WTC11 (cell line): ENCODE results near the gene CFAP77. TPM values are rescaled to one million over a fixed set of nuclear protein-coding genes. Genes with fewer than 3 reads are reported as not detected.

Source experiments
- ATAC-seq: fragments of 200-7000 bp; cut with Tn5 transposase; 2 replicates; pipeline ENCODE4 v1.10.0; 2021; ENCODE audit warnings: mild to moderate bottlenecking, moderate library complexity
- CTCF ChIA-PET: fragments of 300-600 bp; sonication (Branson Sonifier 250); formaldehyde crosslinking; loops from one replicate; lab custom pipeline; 2021; ENCODE audit warnings: antibody characterized with exemption; lab: Charles Lee
- POLR2A ChIA-PET: fragments of 350-600 bp; sonication (Branson Sonifier 250); formaldehyde crosslinking; loops from one replicate; lab custom pipeline; 2021; ENCODE audit warnings: antibody characterized with exemption; lab: Charles Lee
- DNase-seq: peaks from one replicate; pipeline ENCODE4 v3.0.0; 2021; ENCODE audit warnings: low spot score
- H3K27ac Mint-ChIP-seq: 2 replicates; pipeline ENCODE4 v1.8.0; 2021; ENCODE audit warnings: mixed read lengths
- H3K27me3 Mint-ChIP-seq: 2 replicates; pipeline ENCODE4 v1.8.0; 2021; ENCODE audit warnings: low read depth, mild to moderate bottlenecking, moderate library complexity, mixed read lengths
- H3K36me3 Mint-ChIP-seq: 2 replicates; pipeline ENCODE4 v1.8.0; 2021; ENCODE audit warnings: mixed read lengths
- H3K4me1 Mint-ChIP-seq: 2 replicates; pipeline ENCODE4 v1.8.0; 2022; ENCODE audit warnings: mixed read lengths
- H3K4me3 Mint-ChIP-seq: 2 replicates; pipeline ENCODE4 v1.8.0; 2021; ENCODE audit warnings: mild to moderate bottlenecking, moderate library complexity, mixed read lengths
- H3K9me3 Mint-ChIP-seq: 2 replicates; pipeline ENCODE4 v1.8.0; 2021; ENCODE audit warnings: mixed read lengths
- ATF3 ChIP-seq: sonication (generic); formaldehyde crosslinking; conservative IDR thresholded peaks from 2 replicates; pipeline ENCODE4 v1.8.1; 2022; ENCODE audit warnings: mild to moderate bottlenecking, missing genetic modification reagents
- CBFB ChIP-seq: sonication (generic); formaldehyde crosslinking; IDR thresholded peaks from 2 replicates; pipeline ENCODE4 v1.8.1; 2022; ENCODE audit warnings: mild to moderate bottlenecking, low read depth, missing genetic modification reagents
- CTCF ChIP-seq: fragments of 200-600 bp; IDR thresholded peaks from 2 replicates; pipeline ENCODE4 v1.8.0; 2022; ENCODE audit warnings: antibody characterized with exemption
- ELF4 ChIP-seq: sonication (generic); formaldehyde crosslinking; IDR thresholded peaks from 2 replicates; pipeline ENCODE4 v1.8.1; 2022; ENCODE audit warnings: low read depth, mild to moderate bottlenecking, moderate library complexity, missing genetic modification reagents
- ERG ChIP-seq: fragments of 250-450 bp; sonication (Bioruptor Pico); IDR thresholded peaks from 2 replicates; pipeline ENCODE4 v1.8.0; 2021; ENCODE audit warnings: mild to moderate bottlenecking
- GRHL2 ChIP-seq: fragments of 250-450 bp; sonication (Bioruptor Pico); IDR thresholded peaks from 2 replicates; pipeline ENCODE4 v1.8.0; 2022; ENCODE audit warnings: mild to moderate bottlenecking, moderate library complexity; ENCODE audit not compliant: insufficient replicate concordance, severe bottlenecking
- NFE2L1 ChIP-seq: sonication (generic); formaldehyde crosslinking; IDR thresholded peaks from 2 replicates; pipeline ENCODE4 v1.8.1; 2023; ENCODE audit warnings: missing genetic modification reagents
- NFYB ChIP-seq: sonication (generic); formaldehyde crosslinking; conservative IDR thresholded peaks from 2 replicates; pipeline ENCODE4 v1.8.0; 2022; ENCODE audit warnings: low read depth, missing genetic modification reagents
- RELA ChIP-seq: sonication (generic); formaldehyde crosslinking; IDR thresholded peaks from 2 replicates; pipeline ENCODE4 v1.8.1; 2022; ENCODE audit warnings: missing genetic modification reagents, mild to moderate bottlenecking, borderline replicate concordance
- TCF7 ChIP-seq: sonication (generic); formaldehyde crosslinking; IDR thresholded peaks from 2 replicates; pipeline ENCODE4 v1.8.0; 2022; ENCODE audit warnings: mild to moderate bottlenecking, low read depth, missing genetic modification reagents, moderate library complexity
- ZBTB43 ChIP-seq: sonication (generic); formaldehyde crosslinking; IDR thresholded peaks from 2 replicates; pipeline ENCODE4 v1.8.1; 2023; ENCODE audit warnings: mild to moderate bottlenecking, missing genetic modification reagents
- ZNF281 ChIP-seq: sonication (generic); formaldehyde crosslinking; IDR thresholded peaks from 2 replicates; pipeline ENCODE4 v1.8.0; 2023; ENCODE audit warnings: mild to moderate bottlenecking, missing genetic modification reagents
- ZNF317 ChIP-seq: sonication (generic); formaldehyde crosslinking; IDR thresholded peaks from 2 replicates; pipeline ENCODE4 v1.8.1; 2023; ENCODE audit warnings: low read depth, mild to moderate bottlenecking, moderate library complexity, missing genetic modification reagents, borderline replicate concordance
- ZNF416 ChIP-seq: fragments of 250-450 bp; sonication (Bioruptor Pico); IDR thresholded peaks from 2 replicates; pipeline ENCODE4 v1.9.0; 2021; ENCODE audit warnings: mild to moderate bottlenecking, inconsistent platforms
- total RNA-seq: library from RNA; stranded (reverse); gene quantifications from 3 replicates; pipeline ENCODE4 v1.2.3, GENCODE V29; 2021
- TF ChIP-seq, protein P1 (sequence below): sonication (generic); formaldehyde crosslinking; IDR thresholded peaks from 2 replicates; pipeline ENCODE4 v1.8.0; 2023; ENCODE audit warnings: missing genetic modification reagents

CFAP77 gene
- total RNA-seq, 1 experiment from 2014 or later, result 1.2 TPM

DNA sequence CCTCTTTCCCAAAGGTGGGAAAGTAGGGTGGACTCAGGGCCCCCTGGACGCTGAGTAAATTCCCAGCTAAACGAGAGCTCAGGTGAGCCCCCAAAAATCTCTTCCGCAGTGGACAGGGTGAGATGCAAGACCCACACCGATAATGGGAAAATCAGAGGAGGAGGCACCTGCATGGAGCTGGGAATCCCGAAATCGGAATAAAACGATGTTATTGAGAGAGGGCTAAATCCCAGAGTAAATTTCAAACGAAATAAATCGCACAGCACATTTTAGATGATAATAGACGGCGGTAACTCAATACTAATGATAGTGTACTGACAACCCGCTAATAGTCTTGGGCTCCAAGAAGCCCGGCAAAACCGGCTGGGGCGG is 169.4 kb downstream of the CFAP77 start (continued):
- no peak for TF ChIP-seq ERG (CRISPR knock-in tag)
- TF ChIP-seq ZBTB43, result no peak
- TF ChIP-seq ZNF317, result no peak
- TF ChIP-seq NFYB (CRISPR knock-in tag), result no peak

GRCh38 chr9:132582276-132582785 is 172.3 kb downstream of the CFAP77 start, which contains the start of gene BARHL1:
TSS of gene BARHL1 (plus strand) at chr9:132582606. CDS start at chr9:132582798, 192 bp downstream.
- peak within 1 kb of the TSS; percentile 69 for H3K4me3 Mint-ChIP-seq
- CTCF ChIA-PET, result interaction anchor here (0.5 to 1.1 kb wide), 3 partner anchors 14 to 172 kb away, joined by 3 read pairs; partner anchors contain the start of gene CFAP77

DNA sequence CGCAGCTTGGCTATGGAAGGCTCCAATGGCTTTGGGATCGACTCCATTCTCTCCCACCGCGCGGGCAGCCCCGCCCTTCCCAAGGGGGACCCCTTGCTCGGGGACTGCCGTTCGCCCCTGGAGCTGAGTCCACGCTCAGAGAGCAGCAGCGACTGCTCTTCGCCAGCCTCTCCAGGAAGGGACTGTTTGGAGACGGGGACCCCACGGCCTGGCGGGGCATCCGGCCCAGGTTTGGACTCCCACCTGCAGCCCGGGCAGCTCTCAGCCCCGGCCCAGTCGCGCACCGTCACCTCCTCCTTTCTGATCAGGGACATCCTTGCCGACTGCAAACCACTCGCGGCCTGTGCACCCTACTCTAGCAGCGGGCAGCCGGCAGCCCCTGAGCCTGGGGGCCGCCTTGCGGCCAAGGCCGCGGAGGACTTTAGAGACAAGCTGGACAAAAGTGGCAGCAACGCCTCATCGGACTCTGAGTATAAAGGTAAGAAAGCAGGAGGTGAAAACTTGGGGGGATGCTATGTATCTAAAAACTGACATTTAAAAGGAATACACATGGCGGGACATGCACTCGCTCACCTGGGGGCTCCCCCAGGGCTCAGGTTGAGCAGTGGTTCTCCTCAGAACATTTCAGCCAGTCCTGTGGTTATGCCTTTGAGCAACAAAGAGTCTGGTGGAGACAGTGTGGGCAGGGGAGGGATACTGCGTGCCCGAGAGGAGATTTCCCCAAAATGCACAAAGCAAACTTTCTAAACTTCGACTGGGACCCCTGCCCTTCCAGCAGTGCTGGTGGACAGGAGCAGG is 173.0 kb downstream of the CFAP77 start:
- DNase-seq (no peak), ATAC-seq (no peak)
- Mint-ChIP-seq H3K27me3 (peaks cover 99% of the 10 kb centered on the region), H3K4me1 (peaks cover 50% of the 10 kb centered on the region), H3K27ac (no peak overlapping the region), H3K36me3 (no peaks in the 10 kb centered on the region), H3K4me3 (no peak overlapping the region), H3K9me3 (no peaks in the 10 kb centered on the region)
- TF ChIP-seq NFYB (CRISPR knock-in tag) (no peak), ELF4 (no peak), CTCF (no peak), RELA (CRISPR knock-in tag) (no peak), GRHL2 (no peak), TCF7 (no peak), ATF3 (CRISPR knock-in tag) (no peak), ZNF281 (CRISPR knock-in tag) (no peak), CBFB (CRISPR knock-in tag) (no peak)
- TF ChIP-seq, protein P1, sequence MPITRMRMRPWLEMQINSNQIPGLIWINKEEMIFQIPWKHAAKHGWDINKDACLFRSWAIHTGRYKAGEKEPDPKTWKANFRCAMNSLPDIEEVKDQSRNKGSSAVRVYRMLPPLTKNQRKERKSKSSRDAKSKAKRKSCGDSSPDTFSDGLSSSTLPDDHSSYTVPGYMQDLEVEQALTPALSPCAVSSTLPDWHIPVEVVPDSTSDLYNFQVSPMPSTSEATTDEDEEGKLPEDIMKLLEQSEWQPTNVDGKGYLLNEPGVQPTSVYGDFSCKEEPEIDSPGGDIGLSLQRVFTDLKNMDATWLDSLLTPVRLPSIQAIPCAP, result no peak
- ChIA-PET CTCF (interaction anchor here (1.1 kb wide), 1 partner anchor 61 kb away, joined by 3 read pairs; no protein-coding TSS in a partner anchor), POLR2A (no interaction called here)

More at GRCh38 chr9:132582276-132582785, 172.3 kb downstream of the CFAP77 start, which contains the start of gene BARHL1:
- POLR2A ChIA-PET, result no interaction called here
- Mint-ChIP-seq H3K9me3 (no peaks in the 10 kb centered on the region), H3K27me3 (peaks cover 99% of the 10 kb centered on the region), H3K36me3 (no peaks in the 10 kb centered on the region), H3K27ac (no peak within 1 kb of the TSS), H3K4me1 (peaks cover 46% of the 10 kb centered on the region)
- DNase-seq (no peak), ATAC-seq (no peak)
- no peak for TF ChIP-seq NFE2L1
- peak; percentile 82; the same call in 1 of the 2 replicates for TF ChIP-seq ZNF416 (CRISPR knock-in tag)
